ENCODE measurements around the gene CDH13. TPM values are rescaled to one million over a fixed set of nuclear protein-coding genes. Genes with fewer than 3 reads are reported as not detected.

CDH13 gene
- total RNA-seq, 1 donor from 2014 or later: 14.3 TPM

DNA sequence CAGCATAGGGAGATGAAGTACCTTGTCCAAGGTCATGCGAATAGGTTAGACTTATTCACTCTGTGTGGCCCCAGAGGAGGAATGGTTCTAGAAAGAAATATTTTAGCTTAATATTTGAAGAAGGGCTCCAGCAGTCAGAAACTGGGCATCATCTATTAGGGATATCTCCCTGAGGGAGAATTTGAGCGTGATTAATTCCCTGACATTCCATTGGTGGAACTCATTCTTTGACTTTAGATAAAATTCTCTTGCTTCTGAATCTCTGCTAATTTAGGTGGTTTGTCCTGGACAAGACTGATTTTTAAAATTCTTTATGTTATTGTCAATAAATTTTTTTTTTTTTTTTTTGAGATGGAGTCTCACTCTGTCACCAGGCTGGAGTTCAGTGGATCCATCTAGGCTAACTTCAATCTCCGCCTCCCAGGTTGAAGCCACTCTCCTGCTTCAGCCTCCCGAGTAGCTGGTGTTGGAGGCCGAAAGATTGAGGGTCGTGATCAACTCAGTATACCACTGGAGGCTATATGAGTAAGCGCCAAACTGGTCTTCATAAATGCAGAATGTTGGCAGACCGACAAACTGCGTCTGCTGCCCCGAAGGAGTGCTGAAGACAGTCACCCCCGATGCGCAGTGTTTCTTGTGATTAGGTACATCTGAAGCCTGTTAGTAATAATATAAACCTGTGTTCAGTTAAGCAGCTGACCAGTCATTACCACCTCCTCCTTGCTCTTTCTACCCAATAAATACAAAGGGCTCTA, 913.1 kb downstream of the CDH13 start:
- Histone ChIP-seq H3K27me3 (ENCODE audit: low read depth) (no peaks in the 10 kb centered on the region), H3K27ac (no peak overlapping the region), H3K4me3 (no peak overlapping the region), H3K4me1 (no peaks in the 10 kb centered on the region), H3K9me3 (no peaks in the 10 kb centered on the region), H3K36me3 (no peaks in the 10 kb centered on the region)
- no peak for TF ChIP-seq CTCF (IDR thresholded peaks at IDR 0.05)
- ATAC-seq (no peak), DNase-seq (no peak)
- intact Hi-C loops (cut with DNase I): no loop called here

DNA sequence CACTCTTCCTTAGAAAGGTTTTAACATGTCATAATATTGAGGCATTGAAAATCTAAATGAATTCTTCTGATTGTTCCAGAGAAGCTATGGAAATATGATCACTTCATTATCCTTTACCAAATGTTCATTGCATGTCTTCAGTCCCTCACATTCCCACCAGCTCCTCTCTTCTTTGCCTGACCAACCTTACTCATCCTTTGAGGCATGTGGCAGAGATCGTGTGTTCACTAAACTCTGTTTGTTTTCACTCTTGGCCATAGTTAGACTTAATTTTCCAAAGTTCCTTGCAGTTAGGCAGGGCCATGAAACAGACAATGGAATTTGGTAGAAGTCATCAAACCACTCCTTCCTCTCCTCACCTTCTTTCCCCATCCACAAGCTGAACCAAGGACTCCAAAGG, 914.5 kb downstream of the CDH13 start:
- ATAC-seq: no peak
- no peak for DNase-seq
- no peak overlapping the region for H3K27ac ChIP-seq
- H3K27me3 ChIP-seq (ENCODE audit: low read depth): no peaks in the 10 kb centered on the region
- TF ChIP-seq CTCF (IDR thresholded peaks at IDR 0.05): no peak
- H3K4me3 ChIP-seq: no peak overlapping the region
- H3K36me3 ChIP-seq: no peaks in the 10 kb centered on the region
- no peaks in the 10 kb centered on the region for H3K9me3 ChIP-seq
- intact Hi-C loops (cut with DNase I): no loop called here
- no peaks in the 10 kb centered on the region for H3K4me1 ChIP-seq

DNA sequence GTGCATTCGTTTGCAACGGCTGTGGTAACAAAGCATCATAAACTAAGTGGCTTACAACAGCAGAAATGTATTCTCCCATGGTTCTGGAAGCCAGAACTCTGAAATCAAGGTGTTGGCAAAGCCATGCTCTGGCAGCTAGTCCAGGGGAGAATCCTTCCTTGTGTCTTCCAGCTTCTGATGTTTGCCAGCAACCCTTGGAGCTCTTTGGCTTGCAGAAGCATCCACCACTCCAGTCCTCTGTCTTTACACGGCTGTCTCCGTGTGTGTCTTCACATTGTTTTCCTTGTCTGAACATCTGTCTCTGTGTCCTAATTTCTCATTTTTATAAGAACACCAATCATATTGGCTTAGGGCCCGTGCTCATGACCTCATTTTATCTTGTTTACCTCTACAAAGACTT, 915.7 kb downstream of the CDH13 start:
- Histone ChIP-seq H3K4me1 (no peaks in the 10 kb centered on the region), H3K4me3 (no peak overlapping the region), H3K27me3 (ENCODE audit: low read depth) (no peaks in the 10 kb centered on the region), H3K9me3 (no peaks in the 10 kb centered on the region), H3K27ac (no peak overlapping the region), H3K36me3 (no peaks in the 10 kb centered on the region)
- no peak for DNase-seq
- ATAC-seq: no peak
- TF ChIP-seq CTCF (IDR thresholded peaks at IDR 0.05): no peak
- intact Hi-C loops (cut with DNase I): no loop called here

DNA sequence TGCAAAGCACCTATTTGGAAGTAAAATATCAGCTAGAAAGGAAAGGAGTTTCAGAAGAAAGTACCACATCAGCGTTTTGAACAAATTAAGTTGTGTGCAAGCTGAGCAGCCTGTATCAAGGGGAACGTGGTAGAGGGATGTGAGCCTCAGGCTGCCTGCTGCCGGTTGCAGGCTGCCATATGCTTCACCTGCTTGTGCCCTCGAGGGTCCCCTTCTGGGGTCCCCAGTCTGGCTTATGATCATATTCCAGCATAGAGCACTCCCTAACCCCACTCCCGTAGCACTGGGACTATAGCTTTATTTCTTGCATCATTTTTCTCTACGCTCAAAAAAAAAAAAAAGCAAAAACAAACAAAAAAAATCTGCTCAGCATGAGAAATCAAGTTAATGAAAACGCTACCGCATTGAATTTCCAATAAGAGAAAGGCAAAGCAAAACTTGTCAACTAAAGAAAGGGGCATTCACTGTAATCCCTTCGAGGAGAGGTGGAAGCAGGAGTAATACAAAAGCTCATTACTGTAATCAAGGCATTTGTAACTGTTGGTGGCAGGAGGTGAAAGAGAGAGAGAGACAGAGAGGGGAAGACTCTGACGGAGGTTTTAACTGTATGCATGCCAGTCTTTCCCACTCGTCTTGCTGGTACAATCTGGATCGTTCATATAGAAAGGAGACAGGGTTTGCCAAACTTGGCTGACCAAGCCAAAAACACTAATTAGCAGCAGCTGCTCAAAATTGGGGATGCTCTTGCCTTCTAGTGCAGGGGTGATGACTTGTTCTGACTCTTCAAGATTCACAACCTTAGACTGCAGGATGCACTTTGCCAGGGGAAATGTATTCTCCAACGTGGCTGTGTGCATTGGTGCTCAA, 922.8 kb downstream of the CDH13 start:
- no peak overlapping the region for H3K27ac ChIP-seq
- intact Hi-C loops (cut with DNase I): no loop called here
- no peaks in the 10 kb centered on the region for H3K9me3 ChIP-seq
- no peak overlapping the region for H3K4me3 ChIP-seq
- no peaks in the 10 kb centered on the region for H3K4me1 ChIP-seq
- DNase-seq (no peak), ATAC-seq (no peak)
- no peaks in the 10 kb centered on the region for H3K27me3 ChIP-seq (ENCODE audit: low read depth)
- TF ChIP-seq CTCF (IDR thresholded peaks at IDR 0.05): no peak
- H3K36me3 ChIP-seq: no peaks in the 10 kb centered on the region

DNA sequence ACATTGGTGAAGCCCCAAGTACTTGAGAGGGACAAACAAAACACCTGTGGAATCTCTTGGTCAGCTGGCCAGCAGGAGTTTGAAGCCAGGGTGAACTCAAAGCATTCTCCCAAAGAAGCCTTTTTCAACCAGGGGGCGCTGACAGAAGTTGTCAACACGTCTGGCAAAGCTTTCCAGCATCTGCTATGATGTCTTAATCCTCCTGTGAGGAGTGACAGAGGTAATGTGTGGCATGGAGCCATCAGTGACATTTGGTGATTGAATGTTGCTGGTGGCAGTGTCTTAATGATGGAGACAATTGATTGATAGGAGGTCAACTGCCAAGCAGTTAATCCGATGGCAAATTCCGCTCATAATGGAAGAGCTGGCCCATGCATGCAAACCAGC, 923.4 kb downstream of the CDH13 start:
- ATAC-seq (no peak), DNase-seq (no peak)
- Histone ChIP-seq H3K27ac (no peak overlapping the region), H3K9me3 (no peaks in the 10 kb centered on the region), H3K27me3 (ENCODE audit: low read depth) (no peaks in the 10 kb centered on the region), H3K4me1 (no peaks in the 10 kb centered on the region), H3K4me3 (no peak overlapping the region), H3K36me3 (no peaks in the 10 kb centered on the region)
- intact Hi-C loops (cut with DNase I): no loop called here
- TF ChIP-seq CTCF (IDR thresholded peaks at IDR 0.05): no peak
